SK-N-MC (cell line): Measurements from ENCODE around the gene CALN1.

Experiments used
- DNase-seq: peaks from one replicate; pipeline ENCODE4 v3.0.0-alpha.2; 2011; ENCODE audit warnings: low read depth, low spot score
- H3K27ac ChIP-seq: fragments of 200-600 bp; sonication (generic); 2 replicates; pipeline ENCODE4 v1.5.1; 2016; ENCODE audit warnings: mixed run types
- H3K36me3 ChIP-seq: fragments of 200-600 bp; sonication (generic); 2 replicates; pipeline ENCODE4 v1.6.1; 2017; ENCODE audit warnings: antibody characterized with exemption, low read length, mixed read lengths; ENCODE audit not compliant: insufficient read depth
- H3K4me3 ChIP-seq: fragments of 200-600 bp; sonication (generic); 2 replicates; pipeline ENCODE4 v1.5.1; 2016
- H3K9ac ChIP-seq: fragments of 200-600 bp; sonication (generic); 2 replicates; pipeline ENCODE4 v1.8.0; 2017; ENCODE audit warnings: mixed run types, mixed read lengths; ENCODE audit not compliant: insufficient read length
- H3K9me3 ChIP-seq: fragments of 200-600 bp; sonication (generic); 2 replicates; pipeline ENCODE4 v1.6.1; 2017; ENCODE audit warnings: low read depth, mild to moderate bottlenecking, antibody characterized with exemption, low read length, moderate library complexity, mixed read lengths
- EZH2 ChIP-seq: fragments of 200-600 bp; sonication (generic); IDR thresholded peaks from one replicate; pipeline ENCODE4 v1.6.1; 2017; ENCODE audit warnings: antibody characterized with exemption
- FOXP2 ChIP-seq: optimal IDR thresholded peaks from 2 replicates; pipeline ENCODE3; 2011; ENCODE audit warnings: mild to moderate bottlenecking, moderate library complexity; ENCODE audit not compliant: insufficient read depth; ENCODE audit errors: extremely low read length, control extremely low read depth
- POLR2AphosphoS5 ChIP-seq: IDR thresholded peaks from 2 replicates; pipeline ENCODE4 v1.6.1; 2012; ENCODE audit warnings: mild to moderate bottlenecking, low read depth, low read length, borderline replicate concordance

Gene CALN1

GRCh38 chr7:72035266-72035665, 376.9 kb downstream of the CALN1 start:
- DNase-seq, result no peak
- no peaks in the 10 kb centered on the region for H3K36me3 ChIP-seq
- no peak overlapping the region for H3K9ac ChIP-seq
- no peak overlapping the region for H3K27ac ChIP-seq
- H3K4me3 ChIP-seq, result no peak overlapping the region
- TF ChIP-seq EZH2 (no peak), POLR2AphosphoS5 (no peak), FOXP2 (no peak)
- no peaks in the 10 kb centered on the region for H3K9me3 ChIP-seq

GRCh38 chr7:72032934-72033333, 379.2 kb downstream of the CALN1 start:
- no peak overlapping the region for H3K9ac ChIP-seq
- no peak overlapping the region for H3K4me3 ChIP-seq
- H3K9me3 ChIP-seq, result no peaks in the 10 kb centered on the region
- no peak for DNase-seq
- no peaks in the 10 kb centered on the region for H3K36me3 ChIP-seq
- H3K27ac ChIP-seq, result no peak overlapping the region
- TF ChIP-seq POLR2AphosphoS5 (no peak), EZH2 (no peak), FOXP2 (no peak)

GRCh38 chr7:72030994-72031667, 381.0 kb downstream of the CALN1 start:
- no peak for TF ChIP-seq EZH2
- no peak for TF ChIP-seq POLR2AphosphoS5
- no peak for TF ChIP-seq FOXP2
- H3K9me3 ChIP-seq, result no peaks in the 10 kb centered on the region
- no peak overlapping the region for H3K9ac ChIP-seq
- no peaks in the 10 kb centered on the region for H3K36me3 ChIP-seq
- no peak for DNase-seq
- H3K4me3 ChIP-seq, result no peak overlapping the region
- H3K27ac ChIP-seq, result no peak overlapping the region

- TF ChIP-seq POLR2AphosphoS5 (no peak), EZH2 (no peak)
- no peak for DNase-seq
- Histone ChIP-seq H3K27ac (no peak overlapping the region), H3K4me3 (no peak overlapping the region), H3K9ac (no peak overlapping the region), H3K9me3 (no peaks in the 10 kb centered on the region), H3K36me3 (no peaks in the 10 kb centered on the region)
Observed at GRCh38 chr7:72028267-72028666, 383.9 kb downstream of the CALN1 start.

- no peak overlapping the region for H3K27ac ChIP-seq
- H3K9me3 ChIP-seq, result no peaks in the 10 kb centered on the region
- H3K4me3 ChIP-seq, result no peak overlapping the region
- TF ChIP-seq POLR2AphosphoS5 (no peak), FOXP2 (no peak), EZH2 (no peak)
- H3K36me3 ChIP-seq, result no peaks in the 10 kb centered on the region
- no peak for DNase-seq
- H3K9ac ChIP-seq, result no peak overlapping the region
Observed at GRCh38 chr7:72025381-72025960, 386.7 kb downstream of the CALN1 start.

GRCh38 chr7:72023926-72024325, 388.2 kb downstream of the CALN1 start:
- TF ChIP-seq POLR2AphosphoS5, result no peak
- no peak for DNase-seq
- H3K9ac ChIP-seq, result no peak overlapping the region
- H3K9me3 ChIP-seq, result no peaks in the 10 kb centered on the region
- no peak overlapping the region for H3K4me3 ChIP-seq
- H3K36me3 ChIP-seq, result no peaks in the 10 kb centered on the region
- H3K27ac ChIP-seq, result no peak overlapping the region

- Histone ChIP-seq H3K9me3 (no peaks in the 10 kb centered on the region), H3K27ac (no peak overlapping the region), H3K9ac (no peak overlapping the region), H3K4me3 (no peak overlapping the region), H3K36me3 (no peaks in the 10 kb centered on the region)
- TF ChIP-seq EZH2, result no peak
- no peak for TF ChIP-seq POLR2AphosphoS5
- no peak for TF ChIP-seq FOXP2
- DNase-seq, result no peak
Observed at GRCh38 chr7:72021716-72022115, 390.4 kb downstream of the CALN1 start.

GRCh38 chr7:72020311-72020710, 391.8 kb downstream of the CALN1 start:
- Histone ChIP-seq H3K9ac (no peak overlapping the region), H3K9me3 (no peaks in the 10 kb centered on the region), H3K27ac (no peak overlapping the region), H3K4me3 (no peak overlapping the region), H3K36me3 (no peaks in the 10 kb centered on the region)
- DNase-seq, result no peak
- TF ChIP-seq EZH2, result no peak
- no peak for TF ChIP-seq FOXP2
- no peak for TF ChIP-seq POLR2AphosphoS5

- H3K36me3 ChIP-seq, result no peaks in the 10 kb centered on the region
- no peak for DNase-seq
- no peak for TF ChIP-seq POLR2AphosphoS5
- no peak for TF ChIP-seq FOXP2
- TF ChIP-seq EZH2, result no peak
- no peak overlapping the region for H3K9ac ChIP-seq
- no peak overlapping the region for H3K27ac ChIP-seq
- H3K4me3 ChIP-seq, result no peak overlapping the region
- H3K9me3 ChIP-seq, result no peaks in the 10 kb centered on the region
Observed at GRCh38 chr7:72019436-72019835, 392.7 kb downstream of the CALN1 start.
